WTC11 (cell line): ENCODE data around the gene MACROD2. TPM values are rescaled to one million over a fixed set of nuclear protein-coding genes. Genes with fewer than 3 reads are reported as not detected.

Source experiments
- ATAC-seq: fragments of 200-7000 bp; cut with Tn5 transposase; 2 replicates; pipeline ENCODE4 v1.10.0; 2021; ENCODE audit warnings: mild to moderate bottlenecking, moderate library complexity
- CTCF ChIA-PET: fragments of 300-600 bp; sonication (Branson Sonifier 250); formaldehyde crosslinking; loops from one replicate; lab custom pipeline; 2021; ENCODE audit warnings: antibody characterized with exemption; lab: Charles Lee
- POLR2A ChIA-PET: fragments of 350-600 bp; sonication (Branson Sonifier 250); formaldehyde crosslinking; loops from one replicate; lab custom pipeline; 2021; ENCODE audit warnings: antibody characterized with exemption; lab: Charles Lee
- DNase-seq: peaks from one replicate; pipeline ENCODE4 v3.0.0; 2021; ENCODE audit warnings: low spot score
- H3K27ac Mint-ChIP-seq: 2 replicates; pipeline ENCODE4 v1.8.0; 2021; ENCODE audit warnings: mixed read lengths
- H3K27me3 Mint-ChIP-seq: 2 replicates; pipeline ENCODE4 v1.8.0; 2021; ENCODE audit warnings: low read depth, mild to moderate bottlenecking, moderate library complexity, mixed read lengths
- H3K36me3 Mint-ChIP-seq: 2 replicates; pipeline ENCODE4 v1.8.0; 2021; ENCODE audit warnings: mixed read lengths
- H3K4me1 Mint-ChIP-seq: 2 replicates; pipeline ENCODE4 v1.8.0; 2022; ENCODE audit warnings: mixed read lengths
- H3K4me3 Mint-ChIP-seq: 2 replicates; pipeline ENCODE4 v1.8.0; 2021; ENCODE audit warnings: mild to moderate bottlenecking, moderate library complexity, mixed read lengths
- H3K9me3 Mint-ChIP-seq: 2 replicates; pipeline ENCODE4 v1.8.0; 2021; ENCODE audit warnings: mixed read lengths
- AR ChIP-seq: fragments of 250-450 bp; sonication (Bioruptor Pico); IDR thresholded peaks from 2 replicates; pipeline ENCODE4 v1.9.0; 2021; ENCODE audit warnings: mild to moderate bottlenecking
- CREM ChIP-seq: sonication (generic); formaldehyde crosslinking; IDR thresholded peaks from 2 replicates; pipeline ENCODE4 v1.8.1; 2022; ENCODE audit warnings: mild to moderate bottlenecking, missing genetic modification reagents, moderate library complexity
- ELF4 ChIP-seq: sonication (generic); formaldehyde crosslinking; IDR thresholded peaks from 2 replicates; pipeline ENCODE4 v1.8.1; 2022; ENCODE audit warnings: low read depth, mild to moderate bottlenecking, moderate library complexity, missing genetic modification reagents
- EMX1 ChIP-seq: fragments of 250-450 bp; sonication (Bioruptor Pico); IDR thresholded peaks from 2 replicates; pipeline ENCODE4 v1.8.0; 2021; ENCODE audit warnings: mild to moderate bottlenecking
- JAZF1 ChIP-seq: fragments of 250-450 bp; sonication (Bioruptor Pico); IDR thresholded peaks from 2 replicates; pipeline ENCODE4 v1.9.0; 2021; ENCODE audit warnings: moderate library complexity, mild to moderate bottlenecking, inconsistent platforms
- MLX ChIP-seq: sonication (generic); formaldehyde crosslinking; IDR thresholded peaks from 2 replicates; pipeline ENCODE4 v1.8.1; 2023; ENCODE audit warnings: mild to moderate bottlenecking, missing genetic modification reagents, moderate library complexity
- MXD4 ChIP-seq: fragments of 250-450 bp; sonication (Bioruptor Pico); IDR thresholded peaks from 2 replicates; pipeline ENCODE4 v1.8.0; 2021; ENCODE audit warnings: mild to moderate bottlenecking, moderate library complexity, borderline replicate concordance
- NFATC4 ChIP-seq: fragments of 250-450 bp; sonication (Bioruptor Pico); IDR thresholded peaks from 2 replicates; pipeline ENCODE4 v1.9.0; 2021; ENCODE audit warnings: mild to moderate bottlenecking
- PRDM15 ChIP-seq: sonication (generic); formaldehyde crosslinking; IDR thresholded peaks from 2 replicates; pipeline ENCODE4 v1.8.0; 2022; ENCODE audit warnings: missing genetic modification reagents
- PREB ChIP-seq: sonication (generic); formaldehyde crosslinking; IDR thresholded peaks from 2 replicates; pipeline ENCODE4 v1.8.1; 2022; ENCODE audit warnings: mild to moderate bottlenecking, missing genetic modification reagents, moderate library complexity, borderline replicate concordance
- SP1 ChIP-seq: sonication (generic); formaldehyde crosslinking; conservative IDR thresholded peaks from 2 replicates; pipeline ENCODE4 v1.8.1; 2022; ENCODE audit warnings: missing genetic modification reagents
- ZBTB43 ChIP-seq: sonication (generic); formaldehyde crosslinking; IDR thresholded peaks from 2 replicates; pipeline ENCODE4 v1.8.1; 2023; ENCODE audit warnings: mild to moderate bottlenecking, missing genetic modification reagents
- ZNF281 ChIP-seq: sonication (generic); formaldehyde crosslinking; IDR thresholded peaks from 2 replicates; pipeline ENCODE4 v1.8.0; 2023; ENCODE audit warnings: mild to moderate bottlenecking, missing genetic modification reagents
- ZNF423 ChIP-seq: fragments of 250-450 bp; sonication (Bioruptor Pico); IDR thresholded peaks from 2 replicates; pipeline ENCODE4 v2.1.2; 2022; ENCODE audit warnings: mild to moderate bottlenecking, moderate library complexity
- ZNF512 ChIP-seq: sonication (generic); formaldehyde crosslinking; IDR thresholded peaks from 2 replicates; pipeline ENCODE4 v1.8.1; 2022; ENCODE audit warnings: missing genetic modification reagents, borderline replicate concordance
- total RNA-seq: library from RNA; stranded (reverse); gene quantifications from 3 replicates; pipeline ENCODE4 v1.2.3, GENCODE V29; 2021
- TF ChIP-seq, protein P1 (sequence below): sonication (generic); formaldehyde crosslinking; IDR thresholded peaks from 2 replicates; pipeline ENCODE4 v1.8.0; 2023; ENCODE audit warnings: missing genetic modification reagents, mild to moderate bottlenecking, borderline replicate concordance

Gene MACROD2
- total RNA-seq, 1 experiment from 2014 or later, result 4.1 TPM

DNA sequence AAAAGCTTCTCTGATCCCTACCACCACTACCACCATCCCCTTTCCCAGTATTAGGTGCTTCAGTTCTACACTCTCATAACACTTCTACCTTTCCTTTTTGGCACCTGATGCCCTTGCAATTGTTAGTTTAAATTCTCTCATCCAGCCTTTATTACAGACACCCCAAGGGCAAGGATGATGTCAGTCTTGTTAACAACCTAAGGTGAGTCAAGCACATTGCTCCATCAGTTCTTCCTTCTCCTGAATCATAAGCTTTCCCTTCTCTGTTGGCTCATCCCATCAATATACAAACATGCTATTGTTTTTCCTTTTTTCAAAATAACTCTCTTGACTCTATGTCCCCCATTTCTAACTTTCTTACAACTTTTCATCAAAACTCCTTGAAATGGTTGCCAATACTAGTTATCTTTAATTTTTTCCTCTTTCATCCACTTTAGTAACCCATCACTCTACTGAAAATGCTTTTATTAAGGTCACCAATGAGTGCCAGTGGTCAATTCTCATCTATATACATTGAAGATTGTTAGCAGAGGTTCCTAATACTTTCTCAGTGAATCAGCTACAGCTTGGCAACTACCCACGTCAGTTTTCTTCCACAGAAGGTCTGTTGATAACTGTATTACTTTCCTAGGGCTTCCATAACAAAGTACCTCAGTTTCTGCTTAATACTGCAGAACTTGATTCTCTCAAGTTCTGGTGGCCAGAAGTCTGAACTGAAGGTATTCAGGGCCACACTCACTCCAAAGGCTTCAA, 439.2 kb downstream of the MACROD2 start (continued):
- TF ChIP-seq, protein P1, sequence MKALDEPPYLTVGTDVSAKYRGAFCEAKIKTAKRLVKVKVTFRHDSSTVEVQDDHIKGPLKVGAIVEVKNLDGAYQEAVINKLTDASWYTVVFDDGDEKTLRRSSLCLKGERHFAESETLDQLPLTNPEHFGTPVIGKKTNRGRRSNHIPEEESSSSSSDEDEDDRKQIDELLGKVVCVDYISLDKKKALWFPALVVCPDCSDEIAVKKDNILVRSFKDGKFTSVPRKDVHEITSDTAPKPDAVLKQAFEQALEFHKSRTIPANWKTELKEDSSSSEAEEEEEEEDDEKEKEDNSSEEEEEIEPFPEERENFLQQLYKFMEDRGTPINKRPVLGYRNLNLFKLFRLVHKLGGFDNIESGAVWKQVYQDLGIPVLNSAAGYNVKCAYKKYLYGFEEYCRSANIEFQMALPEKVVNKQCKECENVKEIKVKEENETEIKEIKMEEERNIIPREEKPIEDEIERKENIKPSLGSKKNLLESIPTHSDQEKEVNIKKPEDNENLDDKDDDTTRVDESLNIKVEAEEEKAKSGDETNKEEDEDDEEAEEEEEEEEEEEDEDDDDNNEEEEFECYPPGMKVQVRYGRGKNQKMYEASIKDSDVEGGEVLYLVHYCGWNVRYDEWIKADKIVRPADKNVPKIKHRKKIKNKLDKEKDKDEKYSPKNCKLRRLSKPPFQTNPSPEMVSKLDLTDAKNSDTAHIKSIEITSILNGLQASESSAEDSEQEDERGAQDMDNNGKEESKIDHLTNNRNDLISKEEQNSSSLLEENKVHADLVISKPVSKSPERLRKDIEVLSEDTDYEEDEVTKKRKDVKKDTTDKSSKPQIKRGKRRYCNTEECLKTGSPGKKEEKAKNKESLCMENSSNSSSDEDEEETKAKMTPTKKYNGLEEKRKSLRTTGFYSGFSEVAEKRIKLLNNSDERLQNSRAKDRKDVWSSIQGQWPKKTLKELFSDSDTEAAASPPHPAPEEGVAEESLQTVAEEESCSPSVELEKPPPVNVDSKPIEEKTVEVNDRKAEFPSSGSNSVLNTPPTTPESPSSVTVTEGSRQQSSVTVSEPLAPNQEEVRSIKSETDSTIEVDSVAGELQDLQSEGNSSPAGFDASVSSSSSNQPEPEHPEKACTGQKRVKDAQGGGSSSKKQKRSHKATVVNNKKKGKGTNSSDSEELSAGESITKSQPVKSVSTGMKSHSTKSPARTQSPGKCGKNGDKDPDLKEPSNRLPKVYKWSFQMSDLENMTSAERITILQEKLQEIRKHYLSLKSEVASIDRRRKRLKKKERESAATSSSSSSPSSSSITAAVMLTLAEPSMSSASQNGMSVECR (CRISPR knock-in tag), result no peak
- no peak for TF ChIP-seq MLX
- no peak for TF ChIP-seq JAZF1 (CRISPR knock-in tag)
- TF ChIP-seq EMX1 (CRISPR knock-in tag), result no peak
- no peak for TF ChIP-seq NFATC4
- no peak for TF ChIP-seq ZBTB43 (CRISPR knock-in tag)
- TF ChIP-seq CREM, result no peak
- TF ChIP-seq SP1 (CRISPR knock-in tag), result no peak
- TF ChIP-seq PREB (CRISPR knock-in tag), result no peak
- no peak for TF ChIP-seq AR (CRISPR knock-in tag)

DNA sequence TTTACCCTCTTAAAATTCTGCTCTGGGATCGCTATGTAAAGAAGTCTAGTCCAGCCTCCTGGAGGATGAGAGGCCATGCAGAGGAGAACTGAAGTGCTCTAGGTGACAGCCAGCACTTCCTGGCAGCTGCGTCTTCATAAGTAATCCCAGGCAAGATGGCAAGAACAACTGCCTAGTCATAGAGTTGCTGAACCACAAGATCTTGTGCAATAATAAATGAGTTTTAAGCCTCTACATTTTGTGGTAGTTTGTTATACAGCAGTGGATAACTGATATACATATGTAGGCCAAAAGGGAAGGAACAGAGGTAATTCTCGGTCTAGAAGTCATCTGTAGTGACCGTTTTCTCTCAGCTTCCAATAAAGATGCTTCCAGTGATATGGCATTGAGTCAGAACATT, 445.9 kb downstream of the MACROD2 start:
- CTCF ChIA-PET, result no interaction called here
- DNase-seq (no peak), ATAC-seq (no peak)
- Mint-ChIP-seq H3K27ac (no peak overlapping the region), H3K9me3 (peaks cover 15% of the 10 kb centered on the region), H3K27me3 (no peaks in the 10 kb centered on the region), H3K4me1 (peaks cover under 1% of the 10 kb centered on the region; the same call in 1 of the 2 replicates), H3K4me3 (no peak overlapping the region), H3K36me3 (peaks cover 7% of the 10 kb centered on the region; the same call in 1 of the 2 replicates)
- POLR2A ChIA-PET, result no interaction called here
- TF ChIP-seq ELF4 (CRISPR knock-in tag), result no peak
- no peak for TF ChIP-seq PRDM15
- no peak for TF ChIP-seq ZNF423 (CRISPR knock-in tag)
- TF ChIP-seq ZNF281 (CRISPR knock-in tag), result no peak
- TF ChIP-seq SP1 (CRISPR knock-in tag), result no peak
- TF ChIP-seq ZNF512 (CRISPR knock-in tag), result no peak
- no peak for TF ChIP-seq MXD4 (CRISPR knock-in tag)
